ENCODE data around the gene SUSD6.

- no peak for TF ChIP-seq USF2 (IDR thresholded peaks at IDR 0.05)
- no peak for TF ChIP-seq CTCF (IDR thresholded peaks at IDR 0.05)
- no peak for TF ChIP-seq POLR2A (IDR thresholded peaks at IDR 0.05; ENCODE audit: low read length)
- TF ChIP-seq EP300 (IDR thresholded peaks at IDR 0.05) = no peak
Measured at GRCh38 chr14:69635981-69636639, 24.7 kb downstream of the SUSD6 start.
